ENCODE measurements around the gene RAB3D. TPM values are rescaled to one million over a fixed set of nuclear protein-coding genes. Genes with fewer than 3 reads are reported as not detected.
A peak's percentile ranks its signal among the peaks of the same experiment; 100 is the strongest.

RAB3D gene
- total and polyA plus RNA-seq, 2 of the 4 experiments (the other 2 are of a cell fraction), result 4.8 to 5.5 TPM

- Histone ChIP-seq H3K27me3 (ENCODE audit: control insufficient read depth, insufficient read depth, low read length) (no peaks in the 10 kb centered on the region), H3K4me2 (ENCODE audit: low read depth, low read length) (no peak overlapping the region; the same call in 1 of the 2 replicates), H3K79me1 (ENCODE audit: low read depth in 1 of 2, low read length in 2 of 2) (peaks cover 13 to 23% of the 10 kb centered on the region in 2 experiments), H2BK5ac (ENCODE audit: low read depth, low read length, poor library complexity, severe bottlenecking) (no peak overlapping the region), H4K20me1 (ENCODE audit: insufficient read depth, low read length) (peaks cover 16% of the 10 kb centered on the region), H2AK9ac (replicated peaks; ENCODE audit: low read depth, low read length, poor library complexity) (peak overlapping the region; percentile 37), H4K5ac (ENCODE audit: low read depth, low read length) (no peak overlapping the region), H4K8ac (ENCODE audit: low read depth in 2 of 2, low read length in 2 of 2) (no peak overlapping the region), H2BK15ac (ENCODE audit: low read depth, low read length) (no peak overlapping the region), H3K36me3 (ENCODE audit: control insufficient read depth, insufficient read depth, low read length) (peaks cover 19% of the 10 kb centered on the region; the same call in 1 of the 2 replicates), H2AFZ (replicated peaks; ENCODE audit: low read length, poor library complexity) (no peak overlapping the region), H3K9ac (ENCODE audit: low read depth, low read length) (no peak overlapping the region), H3K23ac (ENCODE audit: low read depth, low read length) (no peak overlapping the region), H3K9me3 (ENCODE audit: control insufficient read depth, insufficient read depth, low read length) (no peaks in the 10 kb centered on the region), H3K4me3 (ENCODE audit: insufficient read depth, low read depth, low read length) (no peak overlapping the region), H3K18ac (ENCODE audit: low read depth, low read length) (no peak overlapping the region), H3K4me1 (ENCODE audit: control insufficient read depth, insufficient read depth, low read length) (peaks cover 8% of the 10 kb centered on the region), H2BK20ac (ENCODE audit: low read depth, low read length) (no peak overlapping the region), H4K91ac (ENCODE audit: insufficient read depth, low read depth, low read length) (no peak overlapping the region), H3K9me1 (ENCODE audit: insufficient read depth, low read length) (peaks cover 20% of the 10 kb centered on the region), H3K56ac (ENCODE audit: extremely low read depth, insufficient read depth, low read length) (no peak overlapping the region), H2AK5ac (ENCODE audit: low read depth, low read length) (0 out of 2 replicates have a peak overlapping the region, but pooled peaks have one; percentile 18), H2BK120ac (ENCODE audit: low read depth, low read length) (no peak overlapping the region), H3K14ac (replicated peaks; ENCODE audit: low read depth, low read length) (no peak overlapping the region), H3K27ac (ENCODE audit: insufficient read depth, low read length) (no peak overlapping the region), H3K4ac (ENCODE audit: low read depth, low read length) (no peak overlapping the region)
- in situ Hi-C loops (cut with MboI; ENCODE audit: low sequenced_read_pairs) (no loop called here), intact Hi-C loops (cut with micrococcal nuclease) (no loop called here), dilution Hi-C loops (cut with HindIII; ENCODE audit: low sequenced_read_pairs, unreplicated experiment) (no loop called here)
- TF ChIP-seq ELK1 (IDR thresholded peaks at IDR 0.05; ENCODE audit: borderline replicate concordance, low read depth, low read length), result no peak
- no peak for TF ChIP-seq CTCF (conservative IDR thresholded peaks at IDR 0.05; ENCODE audit: low read depth, low read length)
- no peak for TF ChIP-seq BHLHE40 (IDR thresholded peaks at IDR 0.05; ENCODE audit: low read depth, low read length)
- no peak for TF ChIP-seq CEBPB (IDR thresholded peaks at IDR 0.05; ENCODE audit: low read depth, low read length)
- no peak for TF ChIP-seq CHD1 (IDR thresholded peaks at IDR 0.05; ENCODE audit: low read depth, low read length)
- TF ChIP-seq SMC3 (IDR thresholded peaks at IDR 0.05; ENCODE audit: low read depth, low read length), result no peak
- TF ChIP-seq FOS (IDR thresholded peaks at IDR 0.05; ENCODE audit: low read depth, low read length), result no peak
- TF ChIP-seq RCOR1 (IDR thresholded peaks at IDR 0.05; ENCODE audit: insufficient replicate concordance, low read length), result no peak
- no peak for TF ChIP-seq MAFK (IDR thresholded peaks at IDR 0.05; ENCODE audit: low read depth, low read length)
- no peak for TF ChIP-seq MAZ (IDR thresholded peaks at IDR 0.05; ENCODE audit: borderline replicate concordance, low read depth, low read length)
- no peak for TF ChIP-seq POLR2A (IDR thresholded peaks at IDR 0.05; ENCODE audit: low read depth, low read length)
- no peak for TF ChIP-seq NFE2L2 (IDR thresholded peaks at IDR 0.05; ENCODE audit: low read depth, low read length)
- ATAC-seq (ENCODE audit: low read depth), result no peak
- ChIA-PET POLR2A (ENCODE audit: unreplicated experiment) (no interaction called here), CTCF (no interaction called here)
- no TSS peak for BruUV-seq (replicated peaks)
- WGBS, 2 experiments (ENCODE audit: extremely low coverage in 2 of 2, insufficient read length in 1 of 2), result 68% methylated on average over 3 of the region's 11 CpGs; no CpG with 5 or more reads in 1 of the 2 experiments
- DNase-seq, result no peak
Measured at GRCh38 chr19:11356676-11357550, 17.5 kb upstream of the RAB3D start.
